Osteocyte (in vitro differentiated cells): ENCODE data around the gene CD164. TPM values are rescaled to one million over a fixed set of nuclear protein-coding genes. Genes with fewer than 3 reads are reported as not detected.

Experiments used
- DNase-seq: peaks from one replicate; pipeline ENCODE4 v3.0.0; 2021; ENCODE audit warnings: mixed read lengths; ENCODE audit not compliant: unreplicated experiment; ENCODE audit errors: extremely low spot score
- H3K27ac Mint-ChIP-seq: one replicate; pipeline ENCODE4 v1.8.0; 2021; ENCODE audit warnings: mild to moderate bottlenecking, mixed read lengths; ENCODE audit not compliant: unreplicated experiment
- H3K27me3 Mint-ChIP-seq: one replicate; pipeline ENCODE4 v1.8.0; 2021; ENCODE audit warnings: mixed read lengths; ENCODE audit not compliant: unreplicated experiment
- H3K36me3 Mint-ChIP-seq: one replicate; pipeline ENCODE4 v1.8.0; 2021; ENCODE audit warnings: mixed read lengths; ENCODE audit not compliant: unreplicated experiment
- H3K4me1 Mint-ChIP-seq: one replicate; pipeline ENCODE4 v1.8.0; 2021; ENCODE audit warnings: mixed read lengths; ENCODE audit not compliant: unreplicated experiment
- H3K4me3 Mint-ChIP-seq: one replicate; pipeline ENCODE4 v1.8.0; 2021; ENCODE audit warnings: mild to moderate bottlenecking, moderate library complexity, mixed read lengths; ENCODE audit not compliant: unreplicated experiment
- H3K9me3 Mint-ChIP-seq: one replicate; pipeline ENCODE4 v1.8.0; 2021; ENCODE audit warnings: mixed read lengths; ENCODE audit not compliant: unreplicated experiment
- CTCF ChIP-seq: fragments of 200-600 bp; sonication (generic); IDR thresholded peaks from 2 replicates; pipeline ENCODE4 v1.5.0; 2021; ENCODE audit warnings: antibody characterized with exemption, mild to moderate bottlenecking, moderate library complexity
- total RNA-seq: library from RNA; stranded (reverse); gene quantifications from 2 replicates; pipeline ENCODE4 v1.2.1, GENCODE V29; 2021

The CD164 gene
- total RNA-seq, 1 donor from 2014 or later = 297 TPM

GRCh38 chr6:109360791-109361190, 21.5 kb downstream of the CD164 start:
- Mint-ChIP-seq H3K27me3 (no peaks in the 10 kb centered on the region), H3K9me3 (no peaks in the 10 kb centered on the region), H3K27ac (no peak overlapping the region), H3K36me3 (peaks cover 64% of the 10 kb centered on the region), H3K4me3 (no peak overlapping the region), H3K4me1 (no peaks in the 10 kb centered on the region)
- TF ChIP-seq CTCF = no peak
- no peak for DNase-seq

- Mint-ChIP-seq H3K27me3 (no peaks in the 10 kb centered on the region), H3K9me3 (no peaks in the 10 kb centered on the region), H3K36me3 (peaks cover 64% of the 10 kb centered on the region), H3K27ac (no peak overlapping the region), H3K4me1 (no peaks in the 10 kb centered on the region), H3K4me3 (no peak overlapping the region)
- no peak for DNase-seq
- no peak for TF ChIP-seq CTCF
Measured at GRCh38 chr6:109360281-109360680, 22.0 kb downstream of the CD164 start.

GRCh38 chr6:109359248-109359647, 23.0 kb downstream of the CD164 start:
- TF ChIP-seq CTCF = no peak
- peaks cover 58% of the 10 kb centered on the region for H3K36me3 Mint-ChIP-seq
- no peaks in the 10 kb centered on the region for H3K27me3 Mint-ChIP-seq
- H3K4me3 Mint-ChIP-seq = no peak overlapping the region
- no peaks in the 10 kb centered on the region for H3K9me3 Mint-ChIP-seq
- DNase-seq = no peak
- H3K27ac Mint-ChIP-seq = no peak overlapping the region
- H3K4me1 Mint-ChIP-seq = no peaks in the 10 kb centered on the region

GRCh38 chr6:109358204-109358603, 24.1 kb downstream of the CD164 start:
- DNase-seq = no peak
- H3K36me3 Mint-ChIP-seq = peaks cover 50% of the 10 kb centered on the region

GRCh38 chr6:109356237-109356636, 26.0 kb downstream of the CD164 start:
- Mint-ChIP-seq H3K36me3 (peaks cover 41% of the 10 kb centered on the region), H3K4me3 (no peak overlapping the region), H3K4me1 (peaks cover 9% of the 10 kb centered on the region), H3K27me3 (no peaks in the 10 kb centered on the region), H3K9me3 (no peaks in the 10 kb centered on the region), H3K27ac (no peak overlapping the region)
- no peak for TF ChIP-seq CTCF
- DNase-seq = no peak

More at GRCh38 chr6:109358204-109358603, 24.1 kb downstream of the CD164 start:
- TF ChIP-seq CTCF = no peak
- Mint-ChIP-seq H3K9me3 (no peaks in the 10 kb centered on the region), H3K27ac (no peak overlapping the region), H3K4me1 (no peaks in the 10 kb centered on the region), H3K4me3 (no peak overlapping the region), H3K27me3 (no peaks in the 10 kb centered on the region)
